ENCODE data around the gene KDM6A. TPM values are rescaled to one million over a fixed set of nuclear protein-coding genes. Genes with fewer than 3 reads are reported as not detected.
"Not testable (repeated sequence)": the region's sequence is repeated elsewhere in the genome, so short reads cannot be mapped to it uniquely, and the experiment has no call there.

The KDM6A gene
- total RNA-seq, 1 experiment from 2014 or later = 45.0 TPM

DNA sequence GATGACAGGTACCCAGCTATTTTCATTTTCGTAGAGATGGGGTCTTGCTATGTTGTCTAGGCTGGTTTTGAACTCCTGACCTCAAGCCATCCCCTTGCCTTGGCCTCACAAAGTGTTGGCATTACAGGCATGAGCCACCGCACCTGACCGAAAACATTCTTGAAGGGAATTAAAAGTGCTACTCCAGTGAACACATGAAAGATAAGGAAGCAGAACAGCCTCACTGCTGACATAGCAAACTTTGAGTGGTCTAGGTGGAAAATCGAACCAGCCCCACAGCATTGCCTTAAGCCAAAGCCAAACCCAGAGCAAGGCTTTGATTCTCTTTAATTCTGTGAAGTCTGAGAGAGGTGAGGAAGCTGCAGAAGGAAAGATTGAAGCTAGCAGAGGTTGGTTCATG, 65.1 kb downstream of the KDM6A start (continued):
- TF ChIP-seq, protein P1, sequence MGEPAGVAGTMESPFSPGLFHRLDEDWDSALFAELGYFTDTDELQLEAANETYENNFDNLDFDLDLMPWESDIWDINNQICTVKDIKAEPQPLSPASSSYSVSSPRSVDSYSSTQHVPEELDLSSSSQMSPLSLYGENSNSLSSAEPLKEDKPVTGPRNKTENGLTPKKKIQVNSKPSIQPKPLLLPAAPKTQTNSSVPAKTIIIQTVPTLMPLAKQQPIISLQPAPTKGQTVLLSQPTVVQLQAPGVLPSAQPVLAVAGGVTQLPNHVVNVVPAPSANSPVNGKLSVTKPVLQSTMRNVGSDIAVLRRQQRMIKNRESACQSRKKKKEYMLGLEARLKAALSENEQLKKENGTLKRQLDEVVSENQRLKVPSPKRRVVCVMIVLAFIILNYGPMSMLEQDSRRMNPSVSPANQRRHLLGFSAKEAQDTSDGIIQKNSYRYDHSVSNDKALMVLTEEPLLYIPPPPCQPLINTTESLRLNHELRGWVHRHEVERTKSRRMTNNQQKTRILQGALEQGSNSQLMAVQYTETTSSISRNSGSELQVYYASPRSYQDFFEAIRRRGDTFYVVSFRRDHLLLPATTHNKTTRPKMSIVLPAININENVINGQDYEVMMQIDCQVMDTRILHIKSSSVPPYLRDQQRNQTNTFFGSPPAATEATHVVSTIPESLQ (CRISPR knock-in tag; IDR thresholded peaks at IDR 0.05) = no peak
- TF ChIP-seq ESRRA (CRISPR knock-in tag; IDR thresholded peaks at IDR 0.05; ENCODE audit: borderline replicate concordance) (no peak), NFATC4 (CRISPR knock-in tag; IDR thresholded peaks at IDR 0.05) (no peak), FOXP4 (CRISPR knock-in tag; IDR thresholded peaks at IDR 0.05) (no peak), AFF4 (CRISPR knock-in tag; IDR thresholded peaks at IDR 0.05; ENCODE audit: borderline replicate concordance) (no peak), ETV6 (CRISPR knock-in tag; IDR thresholded peaks at IDR 0.05) (no peak), ZNF423 (CRISPR knock-in tag; IDR thresholded peaks at IDR 0.05) (no peak), IRF2 (CRISPR knock-in tag; IDR thresholded peaks at IDR 0.05; ENCODE audit: borderline replicate concordance, low read depth) (no peak)

DNA sequence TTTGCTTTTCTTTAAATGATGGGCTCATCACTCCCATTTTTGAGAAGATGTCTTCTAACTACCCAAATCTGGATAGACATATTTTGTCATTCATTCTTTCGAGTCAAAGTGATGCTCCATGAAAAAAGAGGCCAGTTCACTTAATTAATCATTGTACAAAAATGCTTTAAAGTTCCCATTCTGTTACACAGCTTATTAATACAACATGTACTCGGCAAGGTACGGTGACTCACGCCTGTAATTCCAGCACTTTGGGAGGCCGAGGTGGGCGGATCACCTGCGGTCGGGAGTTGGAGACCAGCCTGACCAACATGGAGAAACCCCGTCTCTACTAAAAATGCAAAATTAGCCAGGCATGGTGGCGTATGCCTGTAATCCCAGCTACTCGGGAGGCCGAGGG, 67.6 kb downstream of the KDM6A start:
- H3K4me1 Mint-ChIP-seq = peaks cover 27% of the 10 kb centered on the region
- H3K4me3 Mint-ChIP-seq; H3K27me3 Mint-ChIP-seq (ENCODE audit: low read depth); CTCF ChIA-PET; POLR2A ChIA-PET; H3K9me3 Mint-ChIP-seq; ATAC-seq; H3K27ac Mint-ChIP-seq; H3K36me3 Mint-ChIP-seq; DNase-seq (ENCODE audit: low spot score): not testable (repeated sequence)

GRCh38 chrX:44943007-44943406, 70.0 kb downstream of the KDM6A start:
- Mint-ChIP-seq H3K36me3 (0 out of 2 replicates have a peak, but pooled peaks cover 7% of the 10 kb centered on the region), H3K27ac (no peak overlapping the region), H3K27me3 (ENCODE audit: low read depth) (no peaks in the 10 kb centered on the region), H3K4me3 (no peak overlapping the region), H3K4me1 (peaks cover 23% of the 10 kb centered on the region), H3K9me3 (no peaks in the 10 kb centered on the region)
- ATAC-seq (no peak), DNase-seq (ENCODE audit: low spot score) (no peak)
- TF ChIP-seq SP1 (CRISPR knock-in tag; conservative IDR thresholded peaks at IDR 0.05) (no peak), ZNF423 (CRISPR knock-in tag; IDR thresholded peaks at IDR 0.05) (no peak), NR3C1 (CRISPR knock-in tag; conservative IDR thresholded peaks at IDR 0.05; ENCODE audit: low read depth) (no peak), MXD4 (CRISPR knock-in tag; IDR thresholded peaks at IDR 0.05; ENCODE audit: borderline replicate concordance) (no peak), IRF1 (CRISPR knock-in tag; IDR thresholded peaks at IDR 0.05) (no peak), ZNF138 (CRISPR knock-in tag; conservative IDR thresholded peaks at IDR 0.05) (no peak)
- TF ChIP-seq, protein P2, sequence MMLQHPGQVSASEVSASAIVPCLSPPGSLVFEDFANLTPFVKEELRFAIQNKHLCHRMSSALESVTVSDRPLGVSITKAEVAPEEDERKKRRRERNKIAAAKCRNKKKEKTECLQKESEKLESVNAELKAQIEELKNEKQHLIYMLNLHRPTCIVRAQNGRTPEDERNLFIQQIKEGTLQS (CRISPR knock-in tag; conservative IDR thresholded peaks at IDR 0.05) = no peak
- TF ChIP-seq, protein P1 (CRISPR knock-in tag; IDR thresholded peaks at IDR 0.05) = no peak
- TF ChIP-seq, protein P3, sequence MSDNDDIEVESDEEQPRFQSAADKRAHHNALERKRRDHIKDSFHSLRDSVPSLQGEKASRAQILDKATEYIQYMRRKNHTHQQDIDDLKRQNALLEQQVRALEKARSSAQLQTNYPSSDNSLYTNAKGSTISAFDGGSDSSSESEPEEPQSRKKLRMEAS (CRISPR knock-in tag; IDR thresholded peaks at IDR 0.05) = no peak
- POLR2A ChIA-PET = no interaction called here
- CTCF ChIA-PET = no interaction called here

Measured in WTC11 (cell line).